ENCODE data around the gene DAND5.
"Not testable (repeated sequence)": the region's sequence is repeated elsewhere in the genome, so short reads cannot be mapped to it uniquely, and the experiment has no call there.

DAND5 gene

GRCh38 chr19:12976109-12976508, 6.7 kb downstream of the DAND5 start:
- H3K4me1 ChIP-seq (ENCODE audit: insufficient read depth, low read length); H3K36me3 ChIP-seq (ENCODE audit: insufficient read depth, low read length): not testable (repeated sequence)

GRCh38 chr19:12979974-12980373, 10.6 kb downstream of the DAND5 start:
- no peaks in the 10 kb centered on the region for H3K27me3 ChIP-seq (ENCODE audit: control insufficient read depth in 1 of 2, insufficient read depth in 2 of 2, low read length in 2 of 2)
- no peaks in the 10 kb centered on the region for H3K9me3 ChIP-seq (ENCODE audit: low read length)

More at GRCh38 chr19:12976109-12976508, 6.7 kb downstream of the DAND5 start:
- not testable (repeated sequence) for H3K4me3 ChIP-seq (ENCODE audit: low read depth in 1 of 2, low read length in 2 of 2); H3K9me3 ChIP-seq (ENCODE audit: low read length); H3K27ac ChIP-seq (ENCODE audit: low read depth, low read length); H3K27me3 ChIP-seq (ENCODE audit: control insufficient read depth in 1 of 2, insufficient read depth in 2 of 2, low read length in 2 of 2); H3K9ac ChIP-seq (ENCODE audit: low read length)

GRCh38 chr19:12982648-12983047, 13.3 kb downstream of the DAND5 start:
- H3K9ac ChIP-seq (ENCODE audit: low read length), result peak overlapping the region; percentile 39
- H3K36me3 ChIP-seq (ENCODE audit: insufficient read depth, low read length), result no peaks in the 10 kb centered on the region
- H3K4me1 ChIP-seq (ENCODE audit: insufficient read depth, low read length), result peaks cover 22% of the 10 kb centered on the region
- H3K4me3 ChIP-seq (ENCODE audit: low read depth in 1 of 2, low read length in 2 of 2), result no peak overlapping the region
- no peaks in the 10 kb centered on the region for H3K9me3 ChIP-seq (ENCODE audit: low read length)
- no peak overlapping the region for H3K27ac ChIP-seq (ENCODE audit: low read depth, low read length)
- no peaks in the 10 kb centered on the region for H3K27me3 ChIP-seq (ENCODE audit: control insufficient read depth in 1 of 2, insufficient read depth in 2 of 2, low read length in 2 of 2)

More at GRCh38 chr19:12979974-12980373, 10.6 kb downstream of the DAND5 start:
- Histone ChIP-seq H3K27ac (ENCODE audit: low read depth, low read length) (no peak overlapping the region), H3K4me3 (ENCODE audit: low read depth in 1 of 2, low read length in 2 of 2) (no peak overlapping the region), H3K36me3 (ENCODE audit: insufficient read depth, low read length) (no peaks in the 10 kb centered on the region), H3K9ac (ENCODE audit: low read length) (no peak overlapping the region), H3K4me1 (ENCODE audit: insufficient read depth, low read length) (peaks cover 20% of the 10 kb centered on the region)

GRCh38 chr19:12983091-12983490, 13.7 kb downstream of the DAND5 start:
- no peak overlapping the region for H3K27ac ChIP-seq (ENCODE audit: low read depth, low read length)
- peak overlapping the region; percentile 39 for H3K9ac ChIP-seq (ENCODE audit: low read length)
- H3K4me3 ChIP-seq (ENCODE audit: low read depth in 1 of 2, low read length in 2 of 2), result peak overlapping the region; percentile 31 to 35

GRCh38 chr19:12983542-12984142, 14.3 kb downstream of the DAND5 start:
- no peaks in the 10 kb centered on the region for H3K9me3 ChIP-seq (ENCODE audit: low read length)
- no peaks in the 10 kb centered on the region for H3K27me3 ChIP-seq (ENCODE audit: control insufficient read depth in 1 of 2, insufficient read depth in 2 of 2, low read length in 2 of 2)
- peaks cover 19% of the 10 kb centered on the region for H3K4me1 ChIP-seq (ENCODE audit: insufficient read depth, low read length)
- H3K9ac ChIP-seq (ENCODE audit: low read length), result peak overlapping the region; percentile 39
- H3K36me3 ChIP-seq (ENCODE audit: insufficient read depth, low read length), result no peaks in the 10 kb centered on the region
- H3K27ac ChIP-seq (ENCODE audit: low read depth, low read length), result no peak overlapping the region
- peak overlapping the region; percentile 31 to 35 for H3K4me3 ChIP-seq (ENCODE audit: low read depth in 1 of 2, low read length in 2 of 2)

More at GRCh38 chr19:12983091-12983490, 13.7 kb downstream of the DAND5 start:
- H3K9me3 ChIP-seq (ENCODE audit: low read length), result no peaks in the 10 kb centered on the region
- no peaks in the 10 kb centered on the region for H3K36me3 ChIP-seq (ENCODE audit: insufficient read depth, low read length)
- no peaks in the 10 kb centered on the region for H3K27me3 ChIP-seq (ENCODE audit: control insufficient read depth in 1 of 2, insufficient read depth in 2 of 2, low read length in 2 of 2)
- H3K4me1 ChIP-seq (ENCODE audit: insufficient read depth, low read length), result peaks cover 20% of the 10 kb centered on the region

- Histone ChIP-seq H3K4me1 (ENCODE audit: insufficient read depth, low read length) (peaks cover 19% of the 10 kb centered on the region), H3K9ac (ENCODE audit: low read length) (no peak overlapping the region), H3K27ac (ENCODE audit: low read depth, low read length) (no peak overlapping the region), H3K27me3 (ENCODE audit: control insufficient read depth in 1 of 2, insufficient read depth in 2 of 2, low read length in 2 of 2) (no peaks in the 10 kb centered on the region), H3K9me3 (ENCODE audit: low read length) (no peaks in the 10 kb centered on the region), H3K4me3 (ENCODE audit: low read depth in 1 of 2, low read length in 2 of 2) (no peak overlapping the region), H3K36me3 (ENCODE audit: insufficient read depth, low read length) (no peaks in the 10 kb centered on the region)
Observed at GRCh38 chr19:12984143-12984627, 14.8 kb downstream of the DAND5 start.

GRCh38 chr19:12984683-12985048, 15.3 kb downstream of the DAND5 start:
- Histone ChIP-seq H3K4me1 (ENCODE audit: insufficient read depth, low read length) (peaks cover 19% of the 10 kb centered on the region), H3K4me3 (ENCODE audit: low read depth in 1 of 2, low read length in 2 of 2) (no peak overlapping the region), H3K36me3 (ENCODE audit: insufficient read depth, low read length) (no peaks in the 10 kb centered on the region), H3K9ac (ENCODE audit: low read length) (no peak overlapping the region), H3K27ac (ENCODE audit: low read depth, low read length) (no peak overlapping the region), H3K9me3 (ENCODE audit: low read length) (no peaks in the 10 kb centered on the region), H3K27me3 (ENCODE audit: control insufficient read depth in 1 of 2, insufficient read depth in 2 of 2, low read length in 2 of 2) (no peaks in the 10 kb centered on the region)

- H3K4me3 ChIP-seq (ENCODE audit: low read depth in 1 of 2, low read length in 2 of 2), result no peak overlapping the region
- peaks cover 19% of the 10 kb centered on the region for H3K4me1 ChIP-seq (ENCODE audit: insufficient read depth, low read length)
- H3K27ac ChIP-seq (ENCODE audit: low read depth, low read length), result no peak overlapping the region
- no peak overlapping the region for H3K9ac ChIP-seq (ENCODE audit: low read length)
- H3K9me3 ChIP-seq (ENCODE audit: low read length), result no peaks in the 10 kb centered on the region
- no peaks in the 10 kb centered on the region for H3K36me3 ChIP-seq (ENCODE audit: insufficient read depth, low read length)
- no peaks in the 10 kb centered on the region for H3K27me3 ChIP-seq (ENCODE audit: control insufficient read depth in 1 of 2, insufficient read depth in 2 of 2, low read length in 2 of 2)
Observed at GRCh38 chr19:12985049-12985776, 15.8 kb downstream of the DAND5 start.

GRCh38 chr19:12986726-12987125, 17.4 kb downstream of the DAND5 start:
- no peak overlapping the region for H3K27ac ChIP-seq (ENCODE audit: low read depth, low read length)
- no peaks in the 10 kb centered on the region for H3K9me3 ChIP-seq (ENCODE audit: low read length)
- H3K4me3 ChIP-seq (ENCODE audit: low read depth in 1 of 2, low read length in 2 of 2), result no peak overlapping the region
- peaks cover 19% of the 10 kb centered on the region for H3K4me1 ChIP-seq (ENCODE audit: insufficient read depth, low read length)
- no peak overlapping the region for H3K9ac ChIP-seq (ENCODE audit: low read length)
- H3K27me3 ChIP-seq (ENCODE audit: control insufficient read depth in 1 of 2, insufficient read depth in 2 of 2, low read length in 2 of 2), result no peaks in the 10 kb centered on the region
- H3K36me3 ChIP-seq (ENCODE audit: insufficient read depth, low read length), result no peaks in the 10 kb centered on the region

GRCh38 chr19:12987190-12987589, 17.8 kb downstream of the DAND5 start:
- Histone ChIP-seq H3K27me3 (ENCODE audit: control insufficient read depth in 1 of 2, insufficient read depth in 2 of 2, low read length in 2 of 2) (no peaks in the 10 kb centered on the region), H3K9me3 (ENCODE audit: low read length) (no peaks in the 10 kb centered on the region), H3K36me3 (ENCODE audit: insufficient read depth, low read length) (no peaks in the 10 kb centered on the region), H3K4me1 (ENCODE audit: insufficient read depth, low read length) (peaks cover 19% of the 10 kb centered on the region), H3K4me3 (ENCODE audit: low read depth in 1 of 2, low read length in 2 of 2) (no peak overlapping the region), H3K27ac (ENCODE audit: low read depth, low read length) (no peak overlapping the region), H3K9ac (ENCODE audit: low read length) (no peak overlapping the region)

- H3K27ac ChIP-seq (ENCODE audit: low read depth, low read length), result no peak overlapping the region
- H3K9me3 ChIP-seq (ENCODE audit: low read length), result no peaks in the 10 kb centered on the region
- H3K4me1 ChIP-seq (ENCODE audit: insufficient read depth, low read length), result peaks cover 19% of the 10 kb centered on the region
- no peak overlapping the region for H3K9ac ChIP-seq (ENCODE audit: low read length)
- no peaks in the 10 kb centered on the region for H3K27me3 ChIP-seq (ENCODE audit: control insufficient read depth in 1 of 2, insufficient read depth in 2 of 2, low read length in 2 of 2)
- no peaks in the 10 kb centered on the region for H3K36me3 ChIP-seq (ENCODE audit: insufficient read depth, low read length)
- no peak overlapping the region for H3K4me3 ChIP-seq (ENCODE audit: low read depth in 1 of 2, low read length in 2 of 2)
Observed at GRCh38 chr19:12987781-12988180, 18.4 kb downstream of the DAND5 start.

GRCh38 chr19:12990431-12990830, 21.1 kb downstream of the DAND5 start:
- Histone ChIP-seq H3K36me3 (ENCODE audit: insufficient read depth, low read length) (no peaks in the 10 kb centered on the region), H3K27ac (ENCODE audit: low read depth, low read length) (no peak overlapping the region), H3K4me3 (ENCODE audit: low read depth in 1 of 2, low read length in 2 of 2) (no peak overlapping the region), H3K9me3 (ENCODE audit: low read length) (no peaks in the 10 kb centered on the region), H3K4me1 (ENCODE audit: insufficient read depth, low read length) (no peaks in the 10 kb centered on the region), H3K27me3 (ENCODE audit: control insufficient read depth in 1 of 2, insufficient read depth in 2 of 2, low read length in 2 of 2) (no peaks in the 10 kb centered on the region), H3K9ac (ENCODE audit: low read length) (no peak overlapping the region)

All from muscle layer of colon (tissue), 2 donors.